Measurements from ENCODE around the gene GPRIN2.
A peak's percentile ranks its signal among the peaks of the same experiment; 100 is the strongest.

Gene GPRIN2

GRCh38 chr10:46544989-46545791 is 11.3 kb downstream of the GPRIN2 start:
- Mint-ChIP-seq H3K4me1 (peaks cover 11% of the 10 kb centered on the region), H3K9me3 (no peaks in the 10 kb centered on the region), H3K27me3 (peaks cover 18% of the 10 kb centered on the region), H3K4me3 (no peak overlapping the region), H3K36me3 (peaks cover 2% of the 10 kb centered on the region), H3K27ac (no peak overlapping the region)

GRCh38 chr10:46543466-46544377 is 12.7 kb downstream of the GPRIN2 start:
- peaks cover 11% of the 10 kb centered on the region for H3K4me1 Mint-ChIP-seq
- no peak overlapping the region for H3K4me3 Mint-ChIP-seq
- no peaks in the 10 kb centered on the region for H3K9me3 Mint-ChIP-seq
- peaks cover 2% of the 10 kb centered on the region for H3K36me3 Mint-ChIP-seq
- H3K27me3 Mint-ChIP-seq: peaks cover 28% of the 10 kb centered on the region
- no peak overlapping the region for H3K27ac Mint-ChIP-seq

- Mint-ChIP-seq H3K27ac (no peak overlapping the region), H3K4me3 (no peak overlapping the region), H3K9me3 (no peaks in the 10 kb centered on the region), H3K36me3 (peaks cover 2% of the 10 kb centered on the region), H3K4me1 (peaks cover 11% of the 10 kb centered on the region), H3K27me3 (peaks cover 34% of the 10 kb centered on the region)
Observed at GRCh38 chr10:46542567-46543465, 13.6 kb downstream of the GPRIN2 start.

GRCh38 chr10:46541735-46542566 is 14.5 kb downstream of the GPRIN2 start:
- peaks cover 40% of the 10 kb centered on the region for H3K27me3 Mint-ChIP-seq
- H3K4me3 Mint-ChIP-seq: no peak overlapping the region
- H3K4me1 Mint-ChIP-seq: peaks cover 11% of the 10 kb centered on the region
- no peaks in the 10 kb centered on the region for H3K9me3 Mint-ChIP-seq
- peaks cover 2% of the 10 kb centered on the region for H3K36me3 Mint-ChIP-seq
- H3K27ac Mint-ChIP-seq: no peak overlapping the region

- no peak overlapping the region for H3K4me3 Mint-ChIP-seq
- peaks cover 44% of the 10 kb centered on the region for H3K27me3 Mint-ChIP-seq
- peaks cover 11% of the 10 kb centered on the region for H3K4me1 Mint-ChIP-seq
- H3K36me3 Mint-ChIP-seq: peaks cover 2% of the 10 kb centered on the region
- H3K9me3 Mint-ChIP-seq: no peaks in the 10 kb centered on the region
- H3K27ac Mint-ChIP-seq: no peak overlapping the region
Observed at GRCh38 chr10:46541017-46541661, 15.3 kb downstream of the GPRIN2 start.

- Mint-ChIP-seq H3K4me1 (peaks cover 11% of the 10 kb centered on the region), H3K27ac (no peak overlapping the region), H3K27me3 (peaks cover 44% of the 10 kb centered on the region), H3K9me3 (no peaks in the 10 kb centered on the region), H3K36me3 (peaks cover 2% of the 10 kb centered on the region), H3K4me3 (peak overlapping the region; percentile 43)
Observed at GRCh38 chr10:46540412-46541016, 15.9 kb downstream of the GPRIN2 start.

GRCh38 chr10:46539596-46540411 is 16.7 kb downstream of the GPRIN2 start:
- peaks cover 44% of the 10 kb centered on the region for H3K27me3 Mint-ChIP-seq
- peaks cover 11% of the 10 kb centered on the region for H3K4me1 Mint-ChIP-seq
- H3K36me3 Mint-ChIP-seq: peaks cover 2% of the 10 kb centered on the region
- H3K9me3 Mint-ChIP-seq: no peaks in the 10 kb centered on the region
- H3K27ac Mint-ChIP-seq: no peak overlapping the region
- no peak overlapping the region for H3K4me3 Mint-ChIP-seq

- H3K36me3 Mint-ChIP-seq: peaks cover 2% of the 10 kb centered on the region
- peaks cover 11% of the 10 kb centered on the region for H3K4me1 Mint-ChIP-seq
- H3K4me3 Mint-ChIP-seq: no peak overlapping the region
- no peak overlapping the region for H3K27ac Mint-ChIP-seq
- H3K27me3 Mint-ChIP-seq: peaks cover 44% of the 10 kb centered on the region
- H3K9me3 Mint-ChIP-seq: no peaks in the 10 kb centered on the region
Observed at GRCh38 chr10:46538717-46539426, 17.6 kb downstream of the GPRIN2 start.

- H3K36me3 Mint-ChIP-seq: peaks cover 2% of the 10 kb centered on the region
- no peaks in the 10 kb centered on the region for H3K9me3 Mint-ChIP-seq
- peaks cover 44% of the 10 kb centered on the region for H3K27me3 Mint-ChIP-seq
- peaks cover 11% of the 10 kb centered on the region for H3K4me1 Mint-ChIP-seq
- H3K4me3 Mint-ChIP-seq: no peak overlapping the region
- H3K27ac Mint-ChIP-seq: no peak overlapping the region
Observed at GRCh38 chr10:46538155-46538554, 18.3 kb downstream of the GPRIN2 start.

- Mint-ChIP-seq H3K36me3 (peaks cover 2% of the 10 kb centered on the region), H3K9me3 (no peaks in the 10 kb centered on the region), H3K27ac (no peak overlapping the region), H3K4me3 (no peak overlapping the region), H3K4me1 (peaks cover 9% of the 10 kb centered on the region), H3K27me3 (peaks cover 38% of the 10 kb centered on the region)
Observed at GRCh38 chr10:46537309-46537708, 19.1 kb downstream of the GPRIN2 start.

GRCh38 chr10:46536781-46537180 is 19.7 kb downstream of the GPRIN2 start:
- Mint-ChIP-seq H3K4me1 (peaks cover 7% of the 10 kb centered on the region), H3K36me3 (peaks cover 2% of the 10 kb centered on the region), H3K9me3 (no peaks in the 10 kb centered on the region), H3K4me3 (no peak overlapping the region), H3K27me3 (peaks cover 33% of the 10 kb centered on the region), H3K27ac (no peak overlapping the region)

- Mint-ChIP-seq H3K27ac (no peak overlapping the region), H3K4me3 (no peak overlapping the region), H3K36me3 (peaks cover 2% of the 10 kb centered on the region), H3K9me3 (no peaks in the 10 kb centered on the region), H3K4me1 (peaks cover 7% of the 10 kb centered on the region), H3K27me3 (peaks cover 33% of the 10 kb centered on the region)
Observed at GRCh38 chr10:46536171-46536570, 20.3 kb downstream of the GPRIN2 start.

All from activated naive CD4-positive, alpha-beta T cell treated with anti-CD3 and anti-CD28 coated beads, Interleukin-2, amount 50 U/mL, for 24 hours (primary cell).